ENCODE data around the gene CTPS2. TPM values are rescaled to one million over a fixed set of nuclear protein-coding genes. Genes with fewer than 3 reads are reported as not detected.
A peak's percentile ranks its signal among the peaks of the same experiment; 100 is the strongest.

The CTPS2 gene
- total RNA-seq, 4 donors from 2014 or later = 8.7 to 24.9 (median 12.0) TPM

DNA sequence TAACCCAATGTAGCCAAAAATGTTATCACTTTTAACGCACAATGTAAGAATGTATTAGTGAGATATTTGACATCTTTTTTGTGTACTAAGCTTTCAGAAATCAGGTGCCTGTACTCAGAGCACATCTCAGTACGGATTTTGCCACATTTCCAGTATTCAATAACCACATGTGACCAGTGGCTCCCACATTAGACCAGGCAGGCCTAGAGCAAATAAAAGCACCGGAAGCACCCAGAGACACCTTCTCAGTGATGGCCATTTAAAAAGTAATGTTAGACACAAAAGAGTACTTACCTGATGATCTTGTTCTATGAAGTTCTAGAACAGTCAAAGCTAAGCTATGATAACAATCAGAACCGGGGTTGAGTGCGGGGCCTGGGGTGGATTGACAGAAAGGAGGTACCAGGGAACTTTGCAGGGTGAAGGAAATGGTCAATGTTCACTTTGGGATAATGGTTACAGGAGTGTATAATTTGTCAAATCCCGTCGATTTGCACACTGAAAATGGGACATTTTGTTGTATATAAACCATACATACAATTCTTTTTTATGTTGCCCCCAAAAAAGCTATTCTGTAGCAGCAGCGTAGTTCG lies 1.2 kb downstream of the CTPS2 start:
- peak overlapping the region; percentile 76 for H3K4me3 ChIP-seq
- DNase-seq (ENCODE audit: low spot score in 2 of 2) = no peak
- H3K27ac ChIP-seq = peak overlapping the region; percentile 88
- WGBS = 61% methylated on average over 9 of the region's 9 CpGs
- no peaks in the 10 kb centered on the region for H3K9me3 ChIP-seq
- no peaks in the 10 kb centered on the region for H3K27me3 ChIP-seq
- no peaks in the 10 kb centered on the region for H3K36me3 ChIP-seq
- TF ChIP-seq POLR2AphosphoS5 (IDR thresholded peaks at IDR 0.05) = no peak
- no peaks in the 10 kb centered on the region for H3K4me1 ChIP-seq

DNA sequence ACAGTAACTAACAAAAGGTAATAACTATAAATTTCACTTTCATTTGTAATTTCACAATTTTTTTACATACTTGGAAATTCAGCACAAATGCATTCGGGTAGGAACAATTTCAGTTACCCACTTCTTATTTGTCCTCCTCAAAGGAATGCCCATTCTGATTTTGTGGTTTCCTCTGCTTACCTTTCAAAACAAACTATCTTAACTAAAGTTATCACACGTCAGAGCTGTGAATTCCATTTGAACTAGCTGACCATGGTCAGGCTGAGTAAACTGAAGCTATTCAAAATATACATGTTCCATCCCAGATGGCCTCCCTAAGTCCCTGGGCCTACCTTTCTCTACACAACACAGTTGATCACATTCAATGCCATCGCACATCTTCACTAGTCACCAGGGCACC lies 4.5 kb downstream of the CTPS2 start:
- Histone ChIP-seq H3K27me3 (no peaks in the 10 kb centered on the region), H3K36me3 (no peaks in the 10 kb centered on the region), H3K9me3 (no peaks in the 10 kb centered on the region), H3K4me1 (no peaks in the 10 kb centered on the region), H3K27ac (no peak overlapping the region), H3K4me3 (no peak overlapping the region)
- DNase-seq (ENCODE audit: low spot score in 2 of 2) = no peak
- TF ChIP-seq, protein P1, sequence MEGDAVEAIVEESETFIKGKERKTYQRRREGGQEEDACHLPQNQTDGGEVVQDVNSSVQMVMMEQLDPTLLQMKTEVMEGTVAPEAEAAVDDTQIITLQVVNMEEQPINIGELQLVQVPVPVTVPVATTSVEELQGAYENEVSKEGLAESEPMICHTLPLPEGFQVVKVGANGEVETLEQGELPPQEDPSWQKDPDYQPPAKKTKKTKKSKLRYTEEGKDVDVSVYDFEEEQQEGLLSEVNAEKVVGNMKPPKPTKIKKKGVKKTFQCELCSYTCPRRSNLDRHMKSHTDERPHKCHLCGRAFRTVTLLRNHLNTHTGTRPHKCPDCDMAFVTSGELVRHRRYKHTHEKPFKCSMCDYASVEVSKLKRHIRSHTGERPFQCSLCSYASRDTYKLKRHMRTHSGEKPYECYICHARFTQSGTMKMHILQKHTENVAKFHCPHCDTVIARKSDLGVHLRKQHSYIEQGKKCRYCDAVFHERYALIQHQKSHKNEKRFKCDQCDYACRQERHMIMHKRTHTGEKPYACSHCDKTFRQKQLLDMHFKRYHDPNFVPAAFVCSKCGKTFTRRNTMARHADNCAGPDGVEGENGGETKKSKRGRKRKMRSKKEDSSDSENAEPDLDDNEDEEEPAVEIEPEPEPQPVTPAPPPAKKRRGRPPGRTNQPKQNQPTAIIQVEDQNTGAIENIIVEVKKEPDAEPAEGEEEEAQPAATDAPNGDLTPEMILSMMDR (IDR thresholded peaks at IDR 0.05) = no peak
- TF ChIP-seq EP300 (IDR thresholded peaks at IDR 0.05) = no peak
- no peak for TF ChIP-seq POLR2AphosphoS5 (IDR thresholded peaks at IDR 0.05)
- TF ChIP-seq POLR2A (IDR thresholded peaks at IDR 0.05) = no peak
- 86% methylated on average over 3 of the region's 3 CpGs for WGBS

DNA sequence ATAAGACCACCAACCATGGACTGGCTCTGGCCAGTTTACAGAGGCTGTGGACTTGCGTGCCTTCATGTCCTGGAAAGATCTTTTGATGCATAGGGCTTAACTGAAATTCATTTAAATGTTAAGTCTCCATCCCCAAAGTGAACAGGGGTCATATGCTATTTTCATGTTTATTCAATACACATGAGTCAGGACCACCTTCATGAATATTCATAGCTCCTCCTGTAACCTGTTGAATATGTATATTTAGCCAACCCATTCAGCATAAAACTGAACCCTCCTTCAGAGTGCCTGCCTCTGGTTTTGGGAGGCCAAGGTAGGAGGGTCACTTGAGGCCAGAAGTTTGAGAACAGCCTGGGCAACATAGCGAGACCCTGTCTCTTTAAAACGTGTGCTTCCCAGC lies 7.1 kb downstream of the CTPS2 start:
- no peak for DNase-seq (ENCODE audit: low spot score in 2 of 2)
- Histone ChIP-seq H3K4me3 (no peak overlapping the region), H3K4me1 (no peaks in the 10 kb centered on the region), H3K27ac (no peak overlapping the region), H3K27me3 (no peaks in the 10 kb centered on the region), H3K36me3 (no peaks in the 10 kb centered on the region), H3K9me3 (no peaks in the 10 kb centered on the region)
- WGBS = 100% methylated on average over 1 of the region's 3 CpGs
- TF ChIP-seq POLR2A (IDR thresholded peaks at IDR 0.05) (no peak), POLR2AphosphoS5 (IDR thresholded peaks at IDR 0.05) (no peak)
- TF ChIP-seq, protein P1 (IDR thresholded peaks at IDR 0.05) = no peak

DNA sequence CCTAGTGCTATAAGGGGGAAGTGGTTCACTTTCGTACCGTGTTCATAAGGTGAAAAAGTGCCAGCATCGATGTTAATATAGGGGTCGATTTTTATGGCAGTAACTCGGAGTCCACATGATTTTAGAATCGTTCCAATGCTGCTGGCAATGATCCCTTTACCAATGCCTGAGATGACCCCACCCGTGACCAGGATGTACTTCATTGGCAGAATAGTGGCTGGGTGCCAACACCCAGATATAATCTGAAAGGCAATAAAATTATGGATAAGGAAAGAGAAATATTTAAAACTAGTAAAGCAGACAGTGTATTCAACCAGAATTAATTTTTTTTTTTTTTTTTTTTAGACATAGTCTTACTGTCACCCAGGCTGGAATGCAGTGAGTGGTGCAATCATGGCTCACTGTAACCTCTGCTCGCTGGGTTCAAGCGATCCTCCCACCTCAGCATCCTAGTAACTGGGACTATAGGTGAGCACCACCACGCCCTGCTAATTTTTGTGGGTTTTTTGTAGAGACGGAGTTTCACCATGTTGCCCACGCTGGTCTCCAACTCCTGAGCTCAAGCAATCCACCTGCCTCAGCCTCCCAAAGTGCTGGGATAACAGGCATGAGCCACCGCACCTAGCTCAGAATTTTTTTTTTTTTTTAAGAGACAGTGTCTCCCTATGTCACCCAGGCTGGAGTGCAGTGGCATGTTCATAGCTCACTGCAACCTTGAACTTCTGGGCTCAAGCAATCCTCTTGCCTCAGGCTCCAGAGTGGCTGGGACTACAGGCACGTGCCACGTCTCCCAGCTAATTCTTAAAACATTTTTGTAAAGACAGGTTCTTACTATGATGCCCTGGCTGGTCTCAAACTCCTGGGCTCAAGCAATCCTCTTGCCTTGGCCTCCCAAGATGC lies 9.5 kb downstream of the CTPS2 start:
- no peak for TF ChIP-seq POLR2A (IDR thresholded peaks at IDR 0.05)
- no peak for TF ChIP-seq EP300 (IDR thresholded peaks at IDR 0.05)
- TF ChIP-seq, protein P1 (IDR thresholded peaks at IDR 0.05) = no peak
- no peak for TF ChIP-seq POLR2AphosphoS5 (IDR thresholded peaks at IDR 0.05)
- Histone ChIP-seq H3K4me1 (no peaks in the 10 kb centered on the region), H3K4me3 (no peak overlapping the region), H3K36me3 (peaks cover 3% of the 10 kb centered on the region), H3K9me3 (no peaks in the 10 kb centered on the region), H3K27ac (no peak overlapping the region), H3K27me3 (no peaks in the 10 kb centered on the region)
- 85% methylated on average over 15 of the region's 15 CpGs for WGBS
- peak in 1 of 2 donors; percentile 5 for DNase-seq (ENCODE audit: low spot score in 2 of 2)

DNA sequence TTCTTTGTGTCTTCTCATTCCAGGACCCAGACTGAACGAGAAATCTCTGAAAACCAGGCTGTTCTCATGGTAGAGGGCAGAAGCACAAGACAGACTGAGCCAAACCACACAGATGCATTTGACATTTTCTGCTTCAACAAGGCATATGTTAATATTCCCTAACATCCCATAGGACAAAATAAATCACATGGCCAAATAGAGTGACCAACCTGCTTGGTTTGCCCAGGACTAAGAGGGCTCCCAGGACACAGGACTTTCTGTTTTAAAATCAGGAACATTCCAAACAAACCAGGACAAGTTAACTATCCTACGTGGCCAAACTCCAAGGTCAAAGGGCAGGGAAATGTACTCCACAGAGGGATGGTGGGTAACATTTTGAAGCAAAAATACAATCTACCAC lies 11.7 kb downstream of the CTPS2 start:
- Histone ChIP-seq H3K36me3 (peaks cover 3% of the 10 kb centered on the region), H3K4me1 (no peaks in the 10 kb centered on the region), H3K9me3 (no peaks in the 10 kb centered on the region), H3K27me3 (no peaks in the 10 kb centered on the region), H3K4me3 (no peak overlapping the region), H3K27ac (no peak overlapping the region)
- DNase-seq (ENCODE audit: low spot score in 2 of 2) = no peak
- TF ChIP-seq POLR2AphosphoS5 (IDR thresholded peaks at IDR 0.05) = no peak
- no peak for TF ChIP-seq EP300 (IDR thresholded peaks at IDR 0.05)
- TF ChIP-seq, protein P1 (IDR thresholded peaks at IDR 0.05) = no peak
- no peak for TF ChIP-seq POLR2A (IDR thresholded peaks at IDR 0.05)
- WGBS = 86% methylated on average over 2 of the region's 2 CpGs
